Fibroblast of pulmonary artery (primary cell): Measurements from ENCODE around the gene CXADR.
"Not testable (repeated sequence)": the region's sequence is repeated elsewhere in the genome, so short reads cannot be mapped to it uniquely, and the experiment has no call there.

ENCODE experiments used
- DNase-seq: peaks from one replicate; pipeline ENCODE4 v3.0.0-alpha.2; 2010; ENCODE audit warnings: low read depth
- H3K4me3 ChIP-seq: replicated peaks from 2 replicates; pipeline ENCODE4 v1.5.1; 2011; ENCODE audit warnings: low read depth, mild to moderate bottlenecking, control low read depth, low read length, moderate library complexity
- TF ChIP-seq, protein P1 (sequence below): IDR thresholded peaks from 2 replicates; pipeline ENCODE4 v1.5.1; 2011; ENCODE audit warnings: mild to moderate bottlenecking, control low read depth, low read length, inconsistent platforms; ENCODE audit errors: missing control alignments

Gene CXADR

DNA sequence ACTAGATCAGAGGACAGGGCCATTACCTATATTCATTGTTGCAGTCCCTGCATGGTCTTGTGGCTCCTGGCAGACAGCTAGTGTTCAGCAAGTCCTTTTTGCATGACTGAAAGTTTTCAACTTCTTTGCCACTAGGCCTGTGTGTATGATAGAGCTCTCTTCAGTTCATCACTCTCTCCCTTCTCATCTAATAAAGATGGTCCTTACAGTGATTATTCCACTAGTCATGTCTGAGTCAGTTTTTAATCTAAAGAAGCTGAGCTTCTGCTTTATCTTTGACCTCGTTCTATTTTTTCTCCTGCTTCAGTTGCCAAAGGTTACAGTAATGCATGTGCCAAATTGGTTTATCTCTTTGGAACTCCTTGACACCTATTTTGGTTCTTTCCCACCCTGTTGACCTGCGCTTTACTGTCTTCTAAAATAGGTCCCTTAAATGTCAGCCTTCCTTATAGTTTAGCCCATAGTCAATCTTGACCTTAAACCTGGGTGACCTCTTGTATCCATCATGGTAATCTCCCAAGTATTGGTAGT lies 6.4 kb downstream of the CXADR start:
- no peak for DNase-seq
- H3K4me3 ChIP-seq, result no peak overlapping the region
- TF ChIP-seq, protein P1, sequence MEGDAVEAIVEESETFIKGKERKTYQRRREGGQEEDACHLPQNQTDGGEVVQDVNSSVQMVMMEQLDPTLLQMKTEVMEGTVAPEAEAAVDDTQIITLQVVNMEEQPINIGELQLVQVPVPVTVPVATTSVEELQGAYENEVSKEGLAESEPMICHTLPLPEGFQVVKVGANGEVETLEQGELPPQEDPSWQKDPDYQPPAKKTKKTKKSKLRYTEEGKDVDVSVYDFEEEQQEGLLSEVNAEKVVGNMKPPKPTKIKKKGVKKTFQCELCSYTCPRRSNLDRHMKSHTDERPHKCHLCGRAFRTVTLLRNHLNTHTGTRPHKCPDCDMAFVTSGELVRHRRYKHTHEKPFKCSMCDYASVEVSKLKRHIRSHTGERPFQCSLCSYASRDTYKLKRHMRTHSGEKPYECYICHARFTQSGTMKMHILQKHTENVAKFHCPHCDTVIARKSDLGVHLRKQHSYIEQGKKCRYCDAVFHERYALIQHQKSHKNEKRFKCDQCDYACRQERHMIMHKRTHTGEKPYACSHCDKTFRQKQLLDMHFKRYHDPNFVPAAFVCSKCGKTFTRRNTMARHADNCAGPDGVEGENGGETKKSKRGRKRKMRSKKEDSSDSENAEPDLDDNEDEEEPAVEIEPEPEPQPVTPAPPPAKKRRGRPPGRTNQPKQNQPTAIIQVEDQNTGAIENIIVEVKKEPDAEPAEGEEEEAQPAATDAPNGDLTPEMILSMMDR, result no peak

DNA sequence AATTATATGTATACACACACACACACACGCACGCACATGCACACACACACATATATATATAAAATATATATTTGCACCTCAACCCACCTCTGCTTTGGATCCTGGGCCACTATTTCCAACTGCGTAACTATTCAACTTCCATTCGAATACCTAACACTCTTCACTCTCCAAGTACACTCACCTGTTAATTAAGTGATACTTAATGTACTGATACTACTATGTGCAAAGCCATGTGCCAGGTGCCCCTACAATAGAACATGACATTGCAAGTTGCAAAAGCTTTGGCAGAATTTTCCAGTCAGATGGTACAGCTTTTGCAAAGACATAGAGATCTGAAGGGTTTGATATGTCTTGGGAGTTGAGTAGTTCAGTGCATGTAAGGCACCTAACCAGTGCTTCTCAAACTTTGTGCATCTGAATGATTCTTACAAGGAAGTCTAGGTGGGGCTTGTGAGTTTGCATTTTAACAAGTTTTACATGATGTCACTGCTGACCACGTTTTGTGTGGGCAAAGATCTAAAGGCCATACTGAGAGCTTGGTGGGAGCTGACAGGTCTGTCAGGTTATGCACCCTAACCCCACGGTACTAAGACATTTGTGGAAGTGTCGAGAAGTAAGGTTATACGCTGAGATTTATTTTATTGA lies 7.2 kb downstream of the CXADR start:
- no peak for DNase-seq

DNA sequence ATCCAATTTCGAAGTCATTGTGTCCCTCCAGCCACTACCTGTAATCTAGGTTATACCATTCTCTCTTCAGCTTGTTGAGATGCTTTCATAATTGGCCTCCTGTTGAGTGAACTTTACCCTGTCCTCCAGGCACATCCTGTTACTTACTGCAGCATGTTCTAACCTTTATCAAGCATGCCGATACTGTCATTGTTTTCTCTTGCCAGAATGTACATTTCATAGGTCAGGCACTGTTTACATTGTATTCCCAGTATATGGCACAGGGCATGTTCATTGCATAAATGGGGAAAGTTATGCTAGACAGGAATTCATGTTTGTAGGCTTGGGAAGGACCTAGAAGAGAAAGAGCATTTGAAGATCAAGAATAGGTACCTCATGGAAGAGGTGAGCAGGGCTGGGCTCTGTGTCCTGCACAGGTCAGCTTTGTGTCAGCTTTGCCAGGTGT lies 10.2 kb downstream of the CXADR start:
- no peak for DNase-seq
- no peak overlapping the region for H3K4me3 ChIP-seq
- TF ChIP-seq, protein P1, result no peak

More for the DNA sequence above, 7.2 kb downstream of the CXADR start:
- no peak overlapping the region for H3K4me3 ChIP-seq
- TF ChIP-seq, protein P1, result no peak

DNA sequence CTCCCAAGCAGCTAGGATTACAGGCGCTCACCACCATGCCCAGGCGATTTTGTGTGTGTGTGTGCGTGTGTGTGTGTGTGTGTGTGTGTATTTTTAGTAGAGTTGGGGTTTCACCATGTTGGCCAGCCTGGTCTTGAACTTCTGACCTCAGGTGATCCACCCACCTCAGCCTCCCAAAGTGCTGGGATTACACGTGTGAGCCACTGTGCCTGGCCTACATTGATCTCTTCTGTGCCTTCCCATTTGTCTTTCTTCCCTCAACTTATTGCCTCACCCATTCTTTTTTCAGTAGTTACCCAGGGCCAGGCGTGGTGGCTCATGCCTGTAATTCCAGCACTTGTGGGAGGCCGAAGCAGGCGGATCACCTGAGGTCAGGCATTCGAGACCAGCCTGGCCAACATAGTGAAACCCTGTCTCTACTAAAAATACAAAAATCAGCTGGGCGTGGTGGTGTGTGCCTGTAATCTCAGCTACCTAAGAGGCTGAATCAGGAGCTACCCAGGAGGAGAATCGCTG lies 11.2 kb downstream of the CXADR start:
- H3K4me3 ChIP-seq, DNase-seq: not testable (repeated sequence)

DNA sequence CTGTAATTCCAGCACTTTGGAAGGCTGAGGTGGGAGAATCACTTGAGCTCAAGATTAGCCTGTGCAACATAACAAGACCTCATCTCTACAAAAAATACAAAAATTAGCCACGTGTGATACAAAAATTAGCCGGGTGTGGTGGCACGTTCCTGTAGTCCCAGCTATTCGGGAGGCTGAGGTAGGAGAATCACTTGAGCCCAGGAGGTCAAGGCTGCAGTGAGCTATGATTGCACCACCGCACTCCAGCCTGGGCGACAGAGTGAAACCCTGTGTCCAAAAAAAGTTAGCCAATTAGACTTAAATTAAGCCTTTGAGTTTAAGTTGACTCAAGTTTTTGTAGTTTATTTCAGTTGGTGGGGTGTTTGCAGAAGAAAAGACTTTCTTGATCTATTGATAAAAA lies 11.8 kb downstream of the CXADR start:
- TF ChIP-seq, protein P1, result no peak
- DNase-seq, result no peak
- H3K4me3 ChIP-seq, result no peak overlapping the region

DNA sequence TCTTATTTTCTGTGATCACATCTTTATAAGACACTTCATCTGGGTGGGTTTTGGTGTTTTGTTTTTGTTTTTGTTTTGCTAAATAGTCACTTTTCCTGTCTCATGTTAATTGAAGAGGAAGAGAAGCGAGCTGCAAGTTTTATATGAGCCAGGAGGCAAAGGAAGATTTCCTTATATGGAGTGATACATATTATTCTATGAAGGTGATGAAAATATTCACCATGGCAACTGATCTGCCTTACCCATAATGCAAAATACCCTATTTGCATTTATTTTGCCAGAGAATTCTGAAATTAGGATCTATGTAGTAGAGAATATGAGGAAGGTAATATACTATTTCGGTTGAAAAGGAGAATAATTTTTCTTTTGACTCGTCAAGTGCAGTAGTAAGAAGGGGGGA lies 13.9 kb downstream of the CXADR start:
- TF ChIP-seq, protein P1, result no peak
- peak; percentile 28 for DNase-seq
- H3K4me3 ChIP-seq, result no peak overlapping the region

DNA sequence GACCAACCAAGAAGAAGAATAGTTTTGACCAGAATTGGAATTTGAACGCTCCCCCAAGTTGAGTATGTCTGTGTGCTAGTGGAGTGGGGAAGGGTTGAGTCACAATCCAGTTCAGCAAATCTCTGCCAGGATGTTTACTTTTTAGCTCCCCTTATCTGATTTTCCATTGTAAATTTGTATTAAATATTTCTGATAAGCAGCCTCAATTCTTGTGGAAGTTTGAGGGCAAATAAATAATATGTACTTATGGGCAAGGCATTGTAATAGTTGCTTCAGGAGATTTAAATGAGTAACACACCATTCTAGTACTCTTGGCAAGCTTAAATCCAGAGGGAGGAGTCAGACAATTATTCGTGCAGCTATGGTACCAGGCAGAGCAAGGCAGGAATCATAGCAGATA lies 14.4 kb downstream of the CXADR start:
- H3K4me3 ChIP-seq, result no peak overlapping the region
- DNase-seq, result peak; percentile 81
- TF ChIP-seq, protein P1, result no peak
